ENCODE results near the gene GALNTL6.

Gene GALNTL6

GRCh38 chr4:172009446-172010230 lies 196.4 kb downstream of the GALNTL6 start:
- no peak for DNase-seq (ENCODE audit: low read depth)

GRCh38 chr4:172011196-172011595 lies 198.0 kb downstream of the GALNTL6 start:
- DNase-seq (ENCODE audit: low read depth), result no peak

GRCh38 chr4:172018358-172018757 lies 205.2 kb downstream of the GALNTL6 start:
- DNase-seq (ENCODE audit: low read depth), result no peak

- no peak for DNase-seq (ENCODE audit: low read depth)
Observed at GRCh38 chr4:172035562-172035961, 222.4 kb downstream of the GALNTL6 start.

- no peak for DNase-seq (ENCODE audit: low read depth)
Observed at GRCh38 chr4:172040766-172041165, 227.6 kb downstream of the GALNTL6 start.

- no peak for DNase-seq (ENCODE audit: low read depth)
Observed at GRCh38 chr4:172042714-172043114, 229.5 kb downstream of the GALNTL6 start.

GRCh38 chr4:172045981-172046380 lies 232.8 kb downstream of the GALNTL6 start:
- no peak for DNase-seq (ENCODE audit: low read depth)

- DNase-seq (ENCODE audit: low read depth), result no peak
Observed at GRCh38 chr4:172048666-172049065, 235.5 kb downstream of the GALNTL6 start.

- DNase-seq (ENCODE audit: low read depth), result no peak
Observed at GRCh38 chr4:172050911-172051310, 237.7 kb downstream of the GALNTL6 start.

GRCh38 chr4:172055046-172055445 lies 241.8 kb downstream of the GALNTL6 start:
- DNase-seq (ENCODE audit: low read depth), result no peak

GRCh38 chr4:172055498-172055897 lies 242.3 kb downstream of the GALNTL6 start:
- DNase-seq (ENCODE audit: low read depth), result no peak

GRCh38 chr4:172061204-172061603 lies 248.0 kb downstream of the GALNTL6 start:
- no peak for DNase-seq (ENCODE audit: low read depth)

- DNase-seq (ENCODE audit: low read depth), result no peak
Observed at GRCh38 chr4:172068506-172068905, 255.3 kb downstream of the GALNTL6 start.

- DNase-seq (ENCODE audit: low read depth), result no peak
Observed at GRCh38 chr4:172073590-172073989, 260.4 kb downstream of the GALNTL6 start.

- no peak for DNase-seq (ENCODE audit: low read depth)
Observed at GRCh38 chr4:172083272-172083671, 270.1 kb downstream of the GALNTL6 start.

GRCh38 chr4:172088556-172088955 lies 275.4 kb downstream of the GALNTL6 start:
- DNase-seq (ENCODE audit: low read depth), result no peak

GRCh38 chr4:172095161-172095560 lies 282.0 kb downstream of the GALNTL6 start:
- no peak for DNase-seq (ENCODE audit: low read depth)

- no peak for DNase-seq (ENCODE audit: low read depth)
Observed at GRCh38 chr4:172096786-172097185, 283.6 kb downstream of the GALNTL6 start.

GRCh38 chr4:172099376-172099775 lies 286.2 kb downstream of the GALNTL6 start:
- no peak for DNase-seq (ENCODE audit: low read depth)

- DNase-seq (ENCODE audit: low read depth), result no peak
Observed at GRCh38 chr4:172103456-172103855, 290.3 kb downstream of the GALNTL6 start.

- no peak for DNase-seq (ENCODE audit: low read depth)
Observed at GRCh38 chr4:172104539-172104938, 291.3 kb downstream of the GALNTL6 start.

GRCh38 chr4:172105918-172106317 lies 292.7 kb downstream of the GALNTL6 start:
- no peak for DNase-seq (ENCODE audit: low read depth)

- no peak for DNase-seq (ENCODE audit: low read depth)
Observed at GRCh38 chr4:172109466-172109865, 296.3 kb downstream of the GALNTL6 start.

- DNase-seq (ENCODE audit: low read depth), result no peak
Observed at GRCh38 chr4:172124656-172125308, 311.6 kb downstream of the GALNTL6 start.
